GM12892 (cell line): ENCODE measurements around the gene NAP1L4.

Experiments used
- POLR2A ChIP-seq: IDR thresholded peaks from 2 replicates; pipeline ENCODE4 v1.6.1; 2011; ENCODE audit warnings: low read depth, low read length, control low read depth
- POLR2AphosphoS5 ChIP-seq: IDR thresholded peaks from 2 replicates; pipeline ENCODE4 v1.6.1; 2011; ENCODE audit warnings: low read depth, low read length, control low read depth
- TAF1 ChIP-seq: IDR thresholded peaks from 2 replicates; pipeline ENCODE4 v1.6.1; 2011; ENCODE audit warnings: low read depth, mild to moderate bottlenecking, control low read depth, low read length, borderline replicate concordance

- no peak for TF ChIP-seq POLR2A
- no peak for TF ChIP-seq TAF1
- no peak for TF ChIP-seq POLR2AphosphoS5
These were observed 79.6 kb downstream of the NAP1L4 start for GRCh38 chr11:2912498-2912897.
